Posterior cingulate gyrus (tissue), 11 donors: ENCODE data around the gene C1orf198.

ENCODE experiments used
- DNase-seq, 10 donors: peaks; one replicate each; pipeline versions ENCODE4 v3.0.0 to v3.0.0-alpha.2; 2020 to 2021; ENCODE audit warnings: mixed read lengths in 3 of 10
- intact Hi-C: fragments of 100-400 bp; cut with DNase I; formaldehyde crosslinking; loops from one replicate; pipeline ENCODE4 v1.15.1; 2023

Gene C1orf198

GRCh38 chr1:230842801-230843200 is 25.5 kb downstream of the C1orf198 start:
- DNase-seq = no peak
- intact Hi-C loops = no loop called here

GRCh38 chr1:230839173-230839572 is 29.1 kb downstream of the C1orf198 start:
- intact Hi-C loops = no loop called here
- peak in 8 of 10 donors; percentile 40 to 95 (median 68) for DNase-seq

GRCh38 chr1:230836793-230837192 is 31.5 kb downstream of the C1orf198 start:
- intact Hi-C loops = no loop called here
- DNase-seq = no peak

GRCh38 chr1:230836347-230836746 is 32.0 kb downstream of the C1orf198 start:
- intact Hi-C loops = no loop called here
- DNase-seq = no peak

- DNase-seq = peak in 1 of 10 donors; percentile 15
These were observed 34.0 kb downstream of the C1orf198 start for GRCh38 chr1:230834292-230834691.

GRCh38 chr1:230833511-230833910 is 34.8 kb downstream of the C1orf198 start:
- DNase-seq = no peak
- intact Hi-C loops = no loop called here

More at GRCh38 chr1:230834292-230834691, 34.0 kb downstream of the C1orf198 start:
- intact Hi-C loops = no loop called here

GRCh38 chr1:230832476-230832875 is 35.8 kb downstream of the C1orf198 start:
- intact Hi-C loops = no loop called here
- no peak for DNase-seq

- intact Hi-C loops = no loop called here
- no peak for DNase-seq
These were observed 36.5 kb downstream of the C1orf198 start for GRCh38 chr1:230831771-230832170.

GRCh38 chr1:230828421-230828820 is 39.9 kb downstream of the C1orf198 start:
- DNase-seq = no peak
- intact Hi-C loops = no loop called here

- DNase-seq = no peak
- intact Hi-C loops = no loop called here
These were observed 40.5 kb downstream of the C1orf198 start for GRCh38 chr1:230827801-230828200.

- intact Hi-C loops = no loop called here
- DNase-seq = peak in 8 of 10 donors; percentile 55 to 95 (median 70)
These were observed 41.1 kb downstream of the C1orf198 start for GRCh38 chr1:230827081-230827681.

- intact Hi-C loops = no loop called here
These were observed 42.0 kb downstream of the C1orf198 start for GRCh38 chr1:230826166-230826875.

GRCh38 chr1:230825761-230826160 is 42.6 kb downstream of the C1orf198 start:
- intact Hi-C loops = no loop called here
- peak in 1 of 10 donors; percentile 77 for DNase-seq

More at GRCh38 chr1:230826166-230826875, 42.0 kb downstream of the C1orf198 start:
- peak in 1 of 10 donors; percentile 47 for DNase-seq

- DNase-seq = no peak
- intact Hi-C loops = loop anchor here (5.0 kb wide), 1 partner anchor 32 kb away; no protein-coding TSS in a partner anchor
These were observed 43.2 kb downstream of the C1orf198 start for GRCh38 chr1:230824919-230825721.

GRCh38 chr1:230824551-230824918 is 43.8 kb downstream of the C1orf198 start:
- intact Hi-C loops = loop anchor here (5.0 kb wide), 1 partner anchor 33 kb away; no protein-coding TSS in a partner anchor
- DNase-seq = peak in 1 of 10 donors; percentile 65

GRCh38 chr1:230823931-230824381 is 44.4 kb downstream of the C1orf198 start:
- intact Hi-C loops = loop anchor here (5.0 kb wide), 1 partner anchor 33 kb away; no protein-coding TSS in a partner anchor
- DNase-seq = peak in 1 of 10 donors; percentile 78

- intact Hi-C loops = loop anchor here (5.0 kb wide), 1 partner anchor 34 kb away; no protein-coding TSS in a partner anchor
- DNase-seq = peak in 1 of 10 donors; percentile 81
These were observed 44.9 kb downstream of the C1orf198 start for GRCh38 chr1:230823426-230823825.

GRCh38 chr1:230822092-230822581 is 46.2 kb downstream of the C1orf198 start:
- DNase-seq = peak in 1 of 10 donors; percentile 80
- intact Hi-C loops = loop anchor here (5.0 kb wide), 1 partner anchor 35 kb away; no protein-coding TSS in a partner anchor

- peak in 1 of 10 donors; percentile 71 for DNase-seq
These were observed 47.0 kb downstream of the C1orf198 start for GRCh38 chr1:230821346-230821745.

GRCh38 chr1:230820568-230820967 is 47.8 kb downstream of the C1orf198 start:
- intact Hi-C loops = loop anchor here (5.0 kb wide), 1 partner anchor 37 kb away; no protein-coding TSS in a partner anchor
- DNase-seq = peak in 8 of 10 donors; percentile 54 to 95 (median 70)

More at GRCh38 chr1:230821346-230821745, 47.0 kb downstream of the C1orf198 start:
- intact Hi-C loops = loop anchor here (5.0 kb wide), 1 partner anchor 36 kb away; no protein-coding TSS in a partner anchor
